HG03159 (cell line): ENCODE results near the gene WDR81.

Experiments used
- ATAC-seq: cut with Tn5 transposase; IDR thresholded peaks from one replicate; pipeline ENCODE4 v1.9.1; 2021; ENCODE audit warnings: mild to moderate bottlenecking, moderate library complexity; ENCODE audit not compliant: unreplicated experiment

The WDR81 gene

DNA sequence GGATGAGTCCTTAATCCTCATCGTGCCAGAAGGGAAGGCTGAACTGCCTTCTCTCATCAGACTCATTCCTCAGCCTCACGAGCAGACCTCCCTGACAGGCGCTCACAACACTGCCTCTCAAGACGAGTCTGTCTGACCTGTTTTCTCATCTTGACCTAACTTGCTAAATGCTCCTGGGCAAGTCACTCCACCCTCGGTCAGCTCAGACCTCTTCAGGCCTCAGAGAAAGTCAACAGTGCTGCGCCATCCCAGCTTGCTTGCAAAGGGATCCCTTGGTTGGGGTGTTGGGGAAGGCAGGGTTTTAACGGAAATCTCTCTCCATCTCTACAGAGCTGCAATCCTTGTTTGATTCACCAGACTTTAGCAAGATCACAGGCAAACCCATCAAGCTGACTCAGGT is 52.4 kb downstream of the WDR81 start:
- ATAC-seq = no peak

DNA sequence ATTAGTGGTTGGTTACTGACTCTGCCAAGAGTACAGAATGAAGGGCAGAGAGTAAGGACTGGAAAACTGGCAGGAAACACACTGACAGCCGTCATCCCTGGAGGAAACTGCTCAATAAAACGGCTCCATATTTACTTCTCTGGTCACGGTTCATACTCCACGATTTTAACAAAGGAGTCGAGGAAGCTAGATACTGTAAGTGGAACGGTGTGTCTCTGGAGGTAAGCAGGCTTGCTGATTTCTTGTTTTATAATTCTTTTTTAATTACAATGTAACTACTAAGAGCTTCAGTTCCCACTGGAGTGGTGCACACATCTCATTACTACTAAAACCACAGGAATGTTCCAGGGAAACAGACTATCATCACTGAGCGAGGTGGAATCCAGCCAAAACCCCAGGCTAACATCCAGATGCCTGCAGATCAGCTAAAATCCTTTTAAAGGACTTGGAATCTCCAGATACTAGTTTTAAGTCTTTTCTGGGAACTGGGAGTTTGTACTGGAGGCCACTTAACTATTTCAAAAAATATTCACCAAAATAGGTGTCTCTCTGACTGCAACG is 55.1 kb downstream of the WDR81 start:
- ATAC-seq = no peak

DNA sequence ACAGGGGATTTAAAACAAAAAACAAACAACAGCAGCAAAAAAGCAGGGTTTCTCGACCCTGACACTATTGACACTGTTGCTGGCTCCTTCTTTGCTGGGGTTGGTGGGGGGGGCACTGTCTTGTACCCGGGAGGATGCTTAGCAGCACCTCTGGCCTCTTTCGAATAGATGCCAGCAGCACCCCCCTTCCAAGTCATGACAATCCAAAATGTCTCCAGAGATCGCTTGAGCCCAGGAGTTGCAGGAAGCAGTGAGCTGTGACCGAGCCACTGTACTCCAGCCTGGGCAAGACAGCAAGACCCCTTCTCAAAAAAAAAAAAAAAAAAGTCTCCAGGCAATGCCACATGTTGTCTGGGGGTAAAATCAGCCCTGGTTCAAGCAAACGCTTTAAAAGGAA is 57.7 kb downstream of the WDR81 start:
- no peak for ATAC-seq

DNA sequence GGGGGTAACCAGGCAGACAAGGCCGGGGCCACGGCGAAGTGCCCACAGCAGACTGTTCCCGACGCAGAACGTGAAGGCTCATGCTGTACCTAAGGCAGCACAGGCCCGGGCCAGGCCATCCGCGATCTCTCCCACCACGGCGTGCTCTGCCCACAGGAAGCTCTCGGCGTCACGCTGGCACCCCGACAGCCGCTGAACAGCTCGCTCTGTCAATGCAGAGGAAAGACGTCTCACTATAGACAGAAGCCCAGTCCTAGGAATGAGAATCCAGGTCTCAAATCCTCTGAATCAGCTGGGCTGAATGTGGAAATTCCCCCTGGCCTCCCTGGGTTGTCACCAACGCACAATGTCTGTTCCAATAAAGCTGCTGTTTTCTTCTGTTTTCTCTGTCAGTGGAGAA is 58.8 kb downstream of the WDR81 start:
- ATAC-seq = no peak

DNA sequence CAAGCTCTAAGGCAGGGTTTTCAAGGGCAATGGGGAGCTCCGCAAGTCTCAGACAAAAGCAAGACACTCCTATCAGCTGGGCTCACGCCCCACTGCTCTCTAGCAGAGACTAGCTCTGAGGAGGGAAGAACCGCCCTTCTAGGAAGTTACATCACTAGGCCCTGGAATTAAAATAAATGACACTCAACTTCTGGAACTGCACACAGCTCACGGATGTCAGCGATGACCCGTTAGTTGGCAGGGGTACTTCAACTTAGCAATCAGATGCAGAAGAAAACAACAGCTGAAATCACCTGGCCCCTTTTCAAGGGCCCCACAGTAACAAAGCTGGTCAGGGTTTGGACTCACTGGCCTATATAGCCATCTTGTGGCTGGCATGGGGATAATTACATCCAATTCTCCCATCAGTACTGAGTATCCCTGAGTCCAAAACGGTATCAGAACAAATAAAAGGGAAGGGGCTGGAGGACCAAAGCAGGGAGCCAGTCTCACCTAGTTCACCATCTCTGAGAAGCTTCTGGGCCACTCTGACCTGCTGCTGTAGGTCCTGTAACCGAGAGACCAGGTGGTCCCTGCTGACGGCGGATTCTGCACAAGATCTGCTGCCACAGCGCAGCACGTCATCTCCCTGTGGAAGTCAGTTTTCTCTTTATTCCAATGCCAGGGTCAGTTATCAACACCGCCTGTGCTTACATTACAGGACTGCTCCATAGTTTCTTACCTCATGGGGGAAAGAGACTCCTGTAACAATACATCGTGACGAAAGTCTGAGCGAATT is 59.5 kb downstream of the WDR81 start:
- ATAC-seq = no peak

DNA sequence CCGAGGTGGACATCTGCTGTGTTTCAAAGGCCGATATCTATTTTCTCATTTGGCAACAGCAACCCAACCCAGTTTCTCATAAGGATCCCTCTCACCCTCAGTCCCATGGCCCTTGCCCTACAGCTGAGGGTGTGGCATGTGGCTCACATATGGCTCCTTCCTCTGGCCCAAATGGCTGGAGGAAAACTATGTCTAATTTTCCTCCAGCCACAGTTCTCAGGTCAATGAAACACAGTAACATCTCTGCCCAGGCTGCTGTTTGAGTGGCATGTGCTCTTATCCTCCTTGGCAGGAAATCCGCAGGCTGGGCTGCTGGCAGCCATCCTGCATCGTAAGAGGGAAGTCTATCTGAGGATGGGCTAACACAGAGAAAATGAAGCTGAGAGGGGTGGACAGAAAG is 61.4 kb downstream of the WDR81 start:
- no peak for ATAC-seq

DNA sequence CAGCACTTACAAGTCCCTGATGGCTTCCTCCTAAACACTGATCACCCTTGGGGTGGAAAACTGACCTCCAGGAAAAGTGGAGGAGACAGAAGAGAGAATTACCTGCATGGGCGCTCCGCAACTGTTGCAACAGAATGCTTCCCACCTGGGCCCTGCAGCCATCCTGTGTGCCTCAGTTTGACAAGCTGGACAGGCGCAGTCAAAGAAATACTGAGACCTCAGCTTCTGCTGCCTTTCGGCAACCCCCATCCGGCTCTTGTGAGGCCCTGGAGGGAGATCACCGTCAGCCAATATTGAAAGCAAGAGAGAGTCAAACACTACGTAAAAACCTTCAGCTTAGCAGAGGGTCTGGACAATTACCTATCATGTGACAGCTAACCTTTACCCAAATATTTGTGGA is 62.2 kb downstream of the WDR81 start:
- ATAC-seq = no peak

DNA sequence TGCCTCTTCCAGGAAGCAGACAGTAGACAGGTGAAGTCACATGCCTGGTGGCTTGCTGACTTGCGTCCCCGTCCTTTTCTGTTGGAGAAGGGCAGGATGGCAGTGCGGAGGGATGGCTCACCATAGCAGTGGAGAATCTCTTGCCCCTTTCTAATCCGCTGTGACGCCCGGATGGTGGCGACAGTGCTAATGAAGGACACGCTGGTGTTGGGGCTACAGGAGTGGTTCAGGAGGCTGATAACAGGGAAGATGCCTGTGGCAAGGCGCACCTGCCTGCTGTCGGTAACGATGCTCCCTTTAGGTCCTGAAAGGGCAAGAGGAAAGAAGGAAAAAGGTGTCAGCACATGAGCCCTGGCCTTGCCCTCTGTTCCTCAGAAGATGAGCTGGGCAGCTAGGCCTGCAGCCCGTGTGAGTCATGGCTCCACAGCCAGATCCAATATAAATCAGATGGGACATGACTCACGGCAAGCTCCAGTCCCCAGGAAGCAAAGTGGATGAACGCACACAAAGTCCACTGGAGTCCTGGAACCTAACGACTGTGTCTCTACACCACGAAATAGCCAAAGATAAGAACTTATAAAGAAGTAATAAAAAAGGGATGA is 62.9 kb downstream of the WDR81 start:
- ATAC-seq = no peak
